ENCODE measurements around the gene PEX13. TPM values are rescaled to one million over a fixed set of nuclear protein-coding genes. Genes with fewer than 3 reads are reported as not detected.

PEX13 gene
- total RNA-seq, 2 experiments from 2014 or later, result 15.5 to 16.8 TPM

DNA sequence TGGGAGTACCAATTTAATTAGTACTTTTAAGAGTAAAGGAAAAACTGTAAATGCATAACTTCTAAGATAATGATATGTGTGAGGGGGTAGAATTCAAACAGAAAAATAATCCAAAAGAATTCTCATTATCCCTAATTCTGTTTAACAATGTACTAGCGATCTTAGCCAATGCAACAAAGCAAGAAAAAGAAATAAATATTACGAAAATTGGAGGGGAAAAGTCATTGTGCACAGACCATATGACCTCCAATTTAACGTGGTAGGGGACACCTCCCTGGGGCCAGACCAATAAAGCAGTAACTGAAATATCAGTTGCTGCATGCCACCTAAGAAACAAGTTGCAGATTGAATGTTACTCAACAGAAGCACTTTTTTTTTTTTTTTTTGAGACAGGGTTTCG is 25.9 kb upstream of the PEX13 start:
- intact Hi-C loops (cut with micrococcal nuclease), result loop anchor here (10.0 kb wide), 1 partner anchor 107 kb away; the partner anchor contains the start of gene REL
- CTCF ChIA-PET, result interaction anchor here (0.6 to 2.1 kb wide), 5 partner anchors 8 to 280 kb away, joined by 3 to 8 read pairs (median 5); no protein-coding TSS in a partner anchor
- Mint-ChIP-seq H3K27me3 (no peaks in the 10 kb centered on the region), H3K9me3 (peaks cover 5% of the 10 kb centered on the region), H3K27ac (no peak overlapping the region), H3K4me1 (ENCODE audit: low read depth) (peaks cover 11% of the 10 kb centered on the region), H3K4me3 (no peak overlapping the region), H3K36me3 (ENCODE audit: low read depth) (peaks cover 14% of the 10 kb centered on the region)
- no peak for TF ChIP-seq CTCF (IDR thresholded peaks at IDR 0.05)
- POLR2A ChIA-PET, result no interaction called here
- DNase-seq (no peak), ATAC-seq (no peak)

DNA sequence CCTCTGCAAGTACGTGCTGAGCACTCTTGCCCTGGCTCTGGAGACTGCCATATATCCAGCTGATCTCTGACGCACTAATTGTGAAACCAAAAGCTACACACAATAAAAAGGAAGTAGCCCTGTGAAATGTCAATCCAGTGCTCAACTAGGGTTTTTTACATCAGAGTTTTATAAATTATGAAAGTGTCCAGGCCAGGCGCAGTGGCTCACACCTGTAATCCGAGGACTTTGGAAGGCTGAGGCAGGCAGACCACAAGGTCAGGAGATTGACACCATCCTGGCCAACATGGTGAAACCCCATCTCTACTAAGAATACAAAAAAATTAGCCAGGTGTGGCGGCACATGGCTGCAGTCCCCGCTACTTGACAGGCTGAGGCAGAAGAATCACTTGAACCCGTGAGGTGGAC is 24.5 kb upstream of the PEX13 start:
- peak; percentile 96 for ATAC-seq
- intact Hi-C loops (cut with micrococcal nuclease), result loop anchor here (10.0 kb wide), 1 partner anchor 108 kb away; the partner anchor contains the start of gene REL
- peak; percentile 40 for DNase-seq
- Mint-ChIP-seq H3K36me3 (ENCODE audit: low read depth) (peaks cover 10% of the 10 kb centered on the region), H3K4me1 (ENCODE audit: low read depth) (peaks cover 11% of the 10 kb centered on the region), H3K9me3 (peaks cover 5% of the 10 kb centered on the region), H3K27ac (peak overlapping the region; percentile 80), H3K4me3 (no peak overlapping the region), H3K27me3 (no peaks in the 10 kb centered on the region)
- TF ChIP-seq CTCF (IDR thresholded peaks at IDR 0.05), result no peak
- ChIA-PET CTCF (interaction anchor here (1.0 to 3.2 kb wide), 3 partner anchors 188 to 285 kb away, joined by 4 to 13 read pairs (median 5); no protein-coding TSS in a partner anchor), POLR2A (interaction anchor here (1.1 kb wide), 1 partner anchor 23 kb away, joined by 3 read pairs; no protein-coding TSS in a partner anchor)

GRCh38 chr2:60994131-60994530 is 23.4 kb upstream of the PEX13 start:
- Mint-ChIP-seq H3K4me3 (no peak overlapping the region), H3K27ac (no peak overlapping the region), H3K9me3 (peaks cover 5% of the 10 kb centered on the region), H3K27me3 (no peaks in the 10 kb centered on the region), H3K36me3 (ENCODE audit: low read depth) (peaks cover 10% of the 10 kb centered on the region), H3K4me1 (ENCODE audit: low read depth) (peaks cover 11% of the 10 kb centered on the region)
- intact Hi-C loops (cut with micrococcal nuclease), result loop anchor here (10.0 kb wide), 1 partner anchor 109 kb away; the partner anchor contains the start of gene REL
- ChIA-PET CTCF (interaction anchor here (1.1 to 3.2 kb wide), 3 partner anchors 82 to 286 kb away, joined by 3 to 13 read pairs (median 5); no protein-coding TSS in a partner anchor), POLR2A (interaction anchor here (1.1 kb wide), 1 partner anchor 22 kb away, joined by 3 read pairs; no protein-coding TSS in a partner anchor)
- DNase-seq (no peak), ATAC-seq (no peak)
- TF ChIP-seq CTCF (IDR thresholded peaks at IDR 0.05), result no peak

DNA sequence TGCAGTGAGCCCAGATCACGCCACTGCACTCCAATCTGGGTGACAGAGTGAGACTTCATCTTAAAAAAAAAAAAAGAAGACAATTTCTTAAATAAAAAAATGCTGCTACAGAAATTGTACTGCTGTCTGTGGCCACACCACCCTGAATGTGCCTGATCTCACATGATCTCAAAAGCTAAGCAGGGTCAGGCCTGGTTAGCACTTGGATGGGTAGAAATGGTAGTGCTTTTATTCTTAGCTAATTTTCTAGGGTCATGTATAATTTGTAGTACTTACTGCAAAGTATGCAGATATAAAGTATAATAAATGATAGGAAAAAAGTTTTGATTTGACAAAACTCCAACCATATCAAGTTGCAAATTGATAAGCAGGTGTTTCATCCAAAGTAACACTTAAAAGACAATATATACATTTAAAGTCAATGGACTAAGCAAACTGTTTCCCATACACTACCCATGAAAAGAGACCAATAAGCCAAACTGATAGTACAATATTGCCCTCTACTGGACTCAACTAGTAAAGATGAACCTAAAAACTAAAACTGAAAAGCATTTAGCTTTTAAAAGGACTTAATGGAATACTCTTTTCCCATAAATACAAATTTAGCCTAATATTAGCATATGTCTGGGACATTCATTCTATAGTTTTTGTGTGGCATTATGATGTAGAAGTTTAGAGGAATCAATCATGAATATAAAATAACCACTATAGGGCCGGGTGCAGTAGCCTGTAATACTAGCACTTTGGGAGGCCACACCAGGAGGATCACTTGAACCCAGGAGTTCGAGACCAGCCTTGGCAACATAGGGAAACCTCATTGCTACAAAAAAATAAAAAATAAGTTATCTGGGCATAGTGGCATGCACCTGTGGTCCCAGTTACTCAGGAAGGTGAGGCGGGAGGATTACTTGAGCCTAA is 18.6 kb upstream of the PEX13 start:
- Mint-ChIP-seq H3K4me3 (no peak overlapping the region), H3K27me3 (no peaks in the 10 kb centered on the region), H3K36me3 (ENCODE audit: low read depth) (no peaks in the 10 kb centered on the region), H3K4me1 (ENCODE audit: low read depth) (peaks cover 2% of the 10 kb centered on the region), H3K27ac (no peak overlapping the region), H3K9me3 (no peaks in the 10 kb centered on the region)
- DNase-seq (no peak), ATAC-seq (peak; percentile 83)
- peak; percentile 71 for TF ChIP-seq CTCF (IDR thresholded peaks at IDR 0.05)
- ChIA-PET CTCF (interaction anchor here (0.7 to 5.6 kb wide), 61 partner anchors 8 to 457 kb away, joined by 3 to 98 read pairs (median 5); partner anchors contain the start of gene PAPOLG), POLR2A (interaction anchor here (0.7 to 0.9 kb wide), 2 partner anchors 114 to 128 kb away, joined by 3 to 4 read pairs; no protein-coding TSS in a partner anchor)
- intact Hi-C loops (cut with micrococcal nuclease), result loop anchor here (2.0 to 10.0 kb wide), 3 partner anchors 114 to 292 kb away; partner anchors contain the start of gene REL
